Activated naive CD4-positive, alpha-beta T cell treated with anti-CD3 and anti-CD28 coated beads, Interleukin-2, amount 50 U/mL, for 16 hours (primary cell): ENCODE results near the gene HES5.

ENCODE experiments used
- DNase-seq: peaks from one replicate; pipeline ENCODE4 v3.0.0-alpha.2; 2020

Gene HES5

GRCh38 chr1:2514863-2515762 lies 14.9 kb downstream of the HES5 start:
- no peak for DNase-seq

- no peak for DNase-seq
These were observed 16.0 kb downstream of the HES5 start for GRCh38 chr1:2513939-2514652.

GRCh38 chr1:2512862-2513421 lies 17.1 kb downstream of the HES5 start:
- no peak for DNase-seq

- no peak for DNase-seq
These were observed 19.5 kb downstream of the HES5 start for GRCh38 chr1:2510366-2511155.

- no peak for DNase-seq
These were observed 20.5 kb downstream of the HES5 start for GRCh38 chr1:2509589-2509988.

GRCh38 chr1:2508751-2509150 lies 21.3 kb downstream of the HES5 start:
- DNase-seq, result no peak

GRCh38 chr1:2508180-2508579 lies 21.9 kb downstream of the HES5 start:
- no peak for DNase-seq

- no peak for DNase-seq
These were observed 22.3 kb downstream of the HES5 start for GRCh38 chr1:2507744-2508155.

- DNase-seq, result no peak
These were observed 23.0 kb downstream of the HES5 start for GRCh38 chr1:2506901-2507565.

GRCh38 chr1:2506007-2506860 lies 23.8 kb downstream of the HES5 start:
- DNase-seq, result no peak

- no peak for DNase-seq
These were observed 24.5 kb downstream of the HES5 start for GRCh38 chr1:2505461-2505994.

GRCh38 chr1:2504949-2505272 lies 25.2 kb downstream of the HES5 start:
- no peak for DNase-seq

GRCh38 chr1:2504225-2504948 lies 25.7 kb downstream of the HES5 start:
- no peak for DNase-seq

GRCh38 chr1:2503554-2504224 lies 26.4 kb downstream of the HES5 start:
- no peak for DNase-seq

GRCh38 chr1:2502661-2503553 lies 27.2 kb downstream of the HES5 start:
- DNase-seq, result no peak

- DNase-seq, result no peak
These were observed 27.9 kb downstream of the HES5 start for GRCh38 chr1:2502210-2502609.

- DNase-seq, result no peak
These were observed 28.3 kb downstream of the HES5 start for GRCh38 chr1:2501820-2502119.

- no peak for DNase-seq
These were observed 28.8 kb downstream of the HES5 start for GRCh38 chr1:2501041-2501819.
